GM21528 (cell line): Measurements from ENCODE around the gene CCSER2.
"Not testable (repeated sequence)": the region's sequence is repeated elsewhere in the genome, so short reads cannot be mapped to it uniquely, and the experiment has no call there.

ENCODE experiments used
- ATAC-seq: cut with Tn5 transposase; IDR thresholded peaks from one replicate; pipeline ENCODE4 v1.9.1; 2021; ENCODE audit warnings: mild to moderate bottlenecking, moderate library complexity; ENCODE audit not compliant: unreplicated experiment, low FRiP score

The CCSER2 gene

GRCh38 chr10:84310470-84310869 lies 17.9 kb upstream of the CCSER2 start:
- no peak for ATAC-seq

GRCh38 chr10:84311576-84311975 lies 16.8 kb upstream of the CCSER2 start:
- ATAC-seq: no peak

DNA sequence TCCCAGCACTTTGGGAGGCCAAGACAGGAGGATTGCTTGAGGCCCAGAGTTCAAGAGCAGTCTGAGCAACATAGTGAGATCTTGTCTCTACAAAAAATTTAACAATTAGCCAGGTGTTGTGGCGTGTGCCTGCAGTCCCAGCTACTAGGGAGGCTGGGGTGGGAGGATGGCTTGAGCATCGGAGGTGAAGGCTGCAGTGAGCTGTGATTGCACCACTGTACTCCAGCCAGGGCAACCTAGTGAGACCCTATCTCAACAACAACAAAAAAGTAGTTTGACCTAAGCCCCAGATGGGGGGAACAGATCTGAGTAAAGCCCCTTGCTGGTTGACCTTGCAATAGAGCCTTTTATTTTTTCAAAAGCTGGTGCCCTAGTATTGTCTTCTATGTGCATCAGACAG lies 15.6 kb upstream of the CCSER2 start:
- no peak for ATAC-seq

DNA sequence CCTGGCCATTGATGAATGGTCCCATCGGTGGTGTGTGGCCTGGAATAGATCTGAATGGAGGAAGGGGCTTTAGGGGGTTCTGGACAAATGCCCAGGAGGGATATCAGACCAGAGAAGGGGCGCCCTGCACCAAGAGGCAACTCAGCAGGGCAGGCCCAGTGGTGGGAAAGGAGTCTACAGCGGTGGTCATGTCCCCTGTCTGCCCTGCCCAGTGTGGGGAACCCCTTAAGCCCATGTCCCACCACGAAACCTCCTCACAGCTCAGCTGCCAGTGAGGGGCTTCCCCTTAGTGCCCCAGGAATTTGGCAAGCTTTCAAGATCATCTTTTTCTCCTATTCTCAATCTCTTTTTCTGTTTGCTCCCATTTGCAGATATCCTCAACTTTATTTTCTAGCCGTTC lies 14.1 kb upstream of the CCSER2 start:
- no peak for ATAC-seq

GRCh38 chr10:84317174-84317573 lies 11.2 kb upstream of the CCSER2 start:
- ATAC-seq: no peak

GRCh38 chr10:84321902-84322301 lies 6.5 kb upstream of the CCSER2 start:
- no peak for ATAC-seq

- not testable (repeated sequence) for ATAC-seq
These were observed 4.8 kb upstream of the CCSER2 start for GRCh38 chr10:84323566-84323965.

DNA sequence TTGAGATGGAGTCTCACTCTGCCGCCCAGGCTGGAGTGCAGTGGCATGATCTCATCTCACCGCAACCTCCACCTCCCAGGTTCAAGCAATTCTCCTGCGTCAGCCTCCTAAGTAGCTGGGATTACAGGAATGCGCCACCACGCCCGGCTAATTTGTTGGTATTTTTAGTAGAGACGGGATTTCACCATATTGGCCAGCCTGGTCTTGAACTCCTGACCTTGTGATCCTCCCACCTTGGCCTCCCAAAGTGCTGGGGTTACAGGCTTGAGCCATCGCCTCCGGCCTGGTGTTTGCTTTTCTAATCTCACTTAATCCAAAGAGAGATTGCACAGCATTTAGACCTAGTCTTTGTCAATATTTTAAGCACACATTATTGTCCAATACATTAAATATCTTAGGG lies 1.4 kb upstream of the CCSER2 start:
- not testable (repeated sequence) for ATAC-seq

DNA sequence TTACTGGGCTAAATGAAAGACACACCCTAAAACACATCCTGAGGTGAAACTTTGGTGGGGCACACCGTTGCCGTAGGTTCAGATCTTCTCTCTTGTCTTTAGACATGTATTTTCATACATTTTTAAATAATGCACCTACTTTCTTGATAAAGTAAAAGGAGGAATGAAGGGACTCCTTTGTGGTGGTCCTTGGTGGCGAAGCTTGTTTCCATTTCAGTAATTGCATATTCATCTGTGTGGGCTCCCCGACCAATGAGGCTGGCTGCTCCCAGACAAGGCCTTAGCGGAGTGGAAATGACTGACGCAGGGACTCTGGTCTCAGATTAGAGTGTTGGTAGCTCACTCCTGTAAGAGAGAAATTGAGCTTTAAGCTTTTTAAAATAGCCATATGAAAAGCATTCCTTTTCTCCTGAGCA lies 815 bp downstream of the CCSER2 start:
- peak; percentile 18 for ATAC-seq

GRCh38 chr10:84329986-84330651 lies 1.7 kb downstream of the CCSER2 start:
- ATAC-seq: peak; percentile 54

DNA sequence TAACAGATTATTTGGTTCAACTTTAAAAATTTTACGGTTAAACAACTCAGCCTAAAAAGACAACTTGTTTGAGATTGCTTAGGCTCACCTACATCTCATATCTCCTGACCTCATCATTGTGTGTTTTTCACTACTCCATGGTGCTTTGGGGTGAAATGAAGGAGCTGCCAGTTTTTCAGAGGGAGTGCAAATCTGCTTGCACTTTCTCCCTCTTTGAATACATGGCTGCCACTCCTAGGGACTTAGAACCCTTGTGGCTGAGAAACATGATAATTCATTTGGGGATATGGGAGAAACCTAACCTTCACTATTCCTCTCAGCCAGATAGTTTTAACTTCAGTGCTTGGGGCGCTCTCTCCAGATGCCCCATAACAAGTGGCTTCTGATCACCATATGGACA lies 2.7 kb downstream of the CCSER2 start:
- no peak for ATAC-seq

GRCh38 chr10:84333864-84334451 lies 5.6 kb downstream of the CCSER2 start:
- ATAC-seq: peak; percentile 44

- ATAC-seq: no peak
These were observed 6.4 kb downstream of the CCSER2 start for GRCh38 chr10:84334811-84335210.

DNA sequence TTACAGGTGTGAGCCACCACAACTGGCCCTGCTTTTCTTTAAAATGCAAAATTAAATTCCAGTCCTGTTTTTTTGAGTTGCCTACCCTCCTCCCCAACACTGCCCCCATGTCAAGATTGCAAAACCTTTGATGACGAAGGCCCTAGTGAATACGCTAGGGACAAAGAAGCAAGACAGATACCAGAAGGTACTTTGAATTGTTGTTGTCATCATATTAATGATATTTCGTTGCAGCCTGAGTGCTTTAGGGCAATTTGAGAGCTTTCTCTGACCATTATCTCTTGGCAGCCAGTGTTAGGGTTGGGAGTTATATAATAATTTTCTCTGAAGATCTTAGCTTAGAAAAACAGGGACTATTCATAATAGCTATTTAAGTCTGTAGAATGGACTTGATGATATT lies 7.1 kb downstream of the CCSER2 start:
- no peak for ATAC-seq

DNA sequence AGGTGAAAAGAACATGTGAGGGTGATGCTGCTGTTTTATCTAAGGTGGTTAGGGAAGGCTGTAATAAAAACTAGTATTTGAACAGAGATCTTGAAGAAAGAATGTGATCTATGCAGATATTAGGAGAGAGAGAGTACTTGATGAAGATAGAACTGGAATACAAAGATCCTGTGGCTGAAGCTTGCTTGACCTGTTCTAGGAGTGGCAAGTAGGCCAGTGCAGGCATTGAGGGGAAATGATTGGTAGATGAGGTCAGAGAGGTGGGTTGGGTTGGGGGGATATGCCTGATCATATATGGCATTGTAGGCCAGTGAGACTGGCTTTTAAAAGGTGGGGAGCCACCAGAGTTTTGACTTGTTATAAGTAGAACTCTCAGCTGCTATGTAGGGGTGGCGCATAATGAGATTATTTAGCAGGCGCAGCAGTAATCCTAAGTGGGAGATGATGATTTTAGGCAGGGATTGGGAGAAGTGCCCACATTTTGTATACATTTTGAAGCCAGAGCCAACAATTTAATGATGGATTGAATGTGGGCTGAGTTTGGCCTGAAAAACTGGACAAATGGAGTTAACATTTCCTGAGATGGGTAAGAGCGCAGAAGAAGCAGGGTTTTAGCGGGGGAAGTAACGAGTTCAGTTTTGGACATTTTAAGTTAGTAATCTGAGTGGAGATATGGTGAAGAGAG lies 8.2 kb downstream of the CCSER2 start:
- no peak for ATAC-seq

DNA sequence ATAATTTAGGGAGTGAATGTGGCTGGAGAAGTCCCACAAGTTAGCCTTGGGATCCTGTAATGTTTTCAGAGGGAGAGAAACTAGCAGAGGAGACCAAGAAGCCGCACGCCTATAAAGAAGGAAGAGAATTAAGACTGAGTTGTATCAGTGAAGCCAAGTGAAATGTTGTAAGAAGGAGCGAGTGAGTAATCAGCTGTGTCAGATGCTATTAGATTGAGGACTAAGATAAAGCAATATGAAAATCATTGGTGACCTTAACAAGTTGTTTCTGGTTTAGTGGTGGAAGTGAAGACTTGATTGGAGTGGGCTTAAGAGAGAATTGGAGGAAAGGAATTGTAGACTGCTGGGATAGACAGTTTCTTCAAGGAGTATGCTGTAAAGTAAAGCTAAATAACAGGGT lies 8.8 kb downstream of the CCSER2 start:
- ATAC-seq: no peak

- ATAC-seq: no peak
These were observed 10.6 kb downstream of the CCSER2 start for GRCh38 chr10:84339025-84339424.

- no peak for ATAC-seq
These were observed 11.8 kb downstream of the CCSER2 start for GRCh38 chr10:84340187-84340586.

DNA sequence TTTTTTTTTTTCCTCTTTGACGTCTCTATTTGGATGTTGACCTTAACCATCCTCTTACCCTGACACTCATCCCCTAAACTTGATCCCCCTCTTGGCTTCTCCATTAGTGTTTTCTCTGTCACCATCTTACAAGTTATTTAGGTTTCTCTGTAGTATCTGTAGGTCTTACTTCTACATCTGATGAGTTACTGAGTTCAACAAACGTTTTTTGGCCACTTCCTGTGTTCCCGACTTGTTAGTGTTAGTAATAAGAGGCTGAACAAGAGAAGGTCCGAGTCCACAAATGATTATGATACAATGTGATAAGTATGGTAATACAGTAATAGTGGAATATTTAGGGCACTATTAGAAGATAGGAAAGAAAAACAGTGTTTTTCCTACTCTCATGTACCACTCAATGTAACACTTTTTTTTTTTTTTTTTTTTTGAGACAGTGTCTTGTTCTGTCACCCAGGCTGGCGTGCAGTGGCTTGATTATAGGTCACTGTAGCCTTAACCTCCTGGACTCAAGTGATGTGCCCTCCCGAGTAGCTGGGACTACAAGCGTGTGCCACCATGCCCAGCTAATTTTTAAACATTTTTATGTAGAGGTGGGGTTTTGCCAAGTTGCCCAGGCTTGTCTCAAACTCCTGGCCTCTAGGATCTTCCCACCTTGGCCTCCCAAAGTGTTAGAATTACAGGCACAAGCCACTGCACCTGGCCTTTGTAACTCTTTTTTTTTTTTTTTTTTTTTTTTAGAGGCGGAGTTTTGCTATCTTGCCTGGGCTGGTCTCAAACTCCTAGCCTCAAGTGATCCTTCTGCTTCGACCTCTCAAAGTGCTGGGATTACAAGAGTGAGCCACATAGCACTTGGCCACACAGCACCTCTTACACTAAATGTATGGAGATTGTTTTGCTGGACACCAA lies 12.5 kb downstream of the CCSER2 start:
- ATAC-seq: no peak

DNA sequence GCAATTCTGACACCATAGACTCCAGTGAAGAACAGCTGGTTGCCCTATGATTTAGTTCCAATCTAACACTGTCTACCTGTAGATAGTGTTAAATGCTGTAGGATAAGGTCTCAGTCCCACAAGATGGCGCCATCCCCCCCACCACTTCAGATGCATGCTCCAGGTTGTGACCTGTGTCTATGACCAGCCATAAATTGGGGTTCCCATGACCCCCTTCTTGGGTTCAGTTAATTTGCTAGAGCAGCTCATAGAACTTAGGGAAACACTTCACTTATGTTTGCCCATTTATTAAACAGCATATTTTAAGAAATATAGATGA lies 13.1 kb downstream of the CCSER2 start:
- ATAC-seq: no peak

DNA sequence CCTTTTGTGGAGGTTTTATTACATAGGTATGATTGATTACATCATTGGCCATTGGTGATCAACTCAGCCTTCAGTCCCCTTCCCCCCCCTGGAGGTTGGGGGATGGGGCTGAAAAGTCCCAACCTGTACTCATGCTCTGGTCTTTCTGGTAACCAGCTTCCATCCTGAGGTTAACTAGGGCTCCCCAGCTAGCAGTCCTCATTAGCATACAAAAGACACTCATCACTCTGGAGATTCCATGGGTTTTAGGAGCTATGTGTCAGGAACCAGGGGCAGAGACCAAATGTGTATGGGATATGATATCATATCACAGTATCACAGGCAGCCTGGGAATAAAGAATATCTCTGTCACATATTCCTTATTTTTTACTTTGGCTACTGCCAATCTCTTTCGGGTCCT lies 13.6 kb downstream of the CCSER2 start:
- ATAC-seq: no peak
